HL-60 (cell line): ENCODE results near the gene SPRTN.
"Not testable (repeated sequence)": the region's sequence is repeated elsewhere in the genome, so short reads cannot be mapped to it uniquely, and the experiment has no call there.

Experiments used
- DNase-seq, 2 experiments: peaks; one replicate each; pipeline ENCODE4 v3.0.0-alpha.2; 2010 to 2020; ENCODE audit warnings: low read depth in 1 of 2, low spot score in 1 of 2
- H3K27ac ChIP-seq: fragments of 250-450 bp; sonication (Bioruptor Pico); replicated peaks from 2 replicates; pipeline ENCODE4 v1.5.1; 2020; ENCODE audit warnings: mild to moderate bottlenecking, moderate library complexity
- H3K27me3 ChIP-seq: fragments of 250-450 bp; sonication (Bioruptor Pico); 2 replicates; pipeline ENCODE4 v1.5.1; 2021; ENCODE audit warnings: mild to moderate bottlenecking, moderate library complexity; ENCODE audit not compliant: insufficient read depth, poor library complexity, severe bottlenecking
- H3K4me3 ChIP-seq: replicated peaks from 2 replicates; pipeline ENCODE4 v1.5.1; 2011; ENCODE audit warnings: mild to moderate bottlenecking, control low read depth, low read length; ENCODE audit not compliant: insufficient read depth
- GABPA ChIP-seq: IDR thresholded peaks from 2 replicates; pipeline ENCODE4 v1.6.1; 2012; ENCODE audit warnings: low read depth
- POLR2AphosphoS5 ChIP-seq: IDR thresholded peaks from 2 replicates; pipeline ENCODE4 v1.6.1; 2012; ENCODE audit warnings: low read depth
- SPI1 ChIP-seq: IDR thresholded peaks from 2 replicates; pipeline ENCODE4 v1.6.1; 2012; ENCODE audit warnings: low read depth, mild to moderate bottlenecking, borderline replicate concordance
- TF ChIP-seq, protein P1 (sequence below): IDR thresholded peaks from 2 replicates; pipeline ENCODE4 v1.6.1; 2012; ENCODE audit warnings: low read depth; ENCODE audit not compliant: insufficient replicate concordance
- TF ChIP-seq, protein P2 (sequence below): IDR thresholded peaks from one replicate; pipeline ENCODE4 v1.5.1; 2011; ENCODE audit warnings: low read length, control low read depth, inconsistent platforms; ENCODE audit not compliant: insufficient read depth

SPRTN gene

DNA sequence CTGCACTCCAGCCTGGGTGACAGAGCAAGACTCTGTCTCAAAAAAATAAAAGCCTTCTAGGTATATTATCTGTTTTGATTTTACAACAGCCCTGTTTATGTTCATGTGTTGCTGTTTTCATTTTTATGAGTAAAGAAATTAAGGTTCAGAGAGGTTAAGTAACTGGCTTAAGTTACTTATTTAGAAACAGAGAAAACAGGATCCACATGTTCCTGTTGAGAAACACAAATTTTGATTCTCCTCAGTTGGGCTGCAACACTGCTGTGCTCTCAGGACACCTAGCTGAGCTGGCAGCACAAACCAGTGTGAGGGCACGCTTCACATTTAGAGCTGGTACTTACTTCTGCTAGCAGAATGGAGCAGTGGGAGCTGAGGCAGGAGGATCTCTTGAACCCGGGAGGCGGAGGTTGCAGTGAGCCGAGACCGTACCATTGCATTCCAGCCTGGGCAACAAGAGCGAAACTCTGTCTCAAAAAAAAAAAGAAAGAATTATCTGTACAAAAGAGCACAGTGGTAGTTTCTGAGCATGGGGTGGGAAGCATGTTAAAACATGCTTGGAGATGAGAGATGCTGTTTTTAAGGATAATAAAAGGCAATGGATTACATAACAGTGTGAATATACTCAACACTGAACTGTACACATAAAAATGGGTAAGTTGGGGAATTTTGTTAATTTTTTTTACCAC, 2.4 kb downstream of the SPRTN start:
- DNase-seq, result no peak
- Histone ChIP-seq H3K4me3 (no peak overlapping the region), H3K27ac (no peak overlapping the region), H3K27me3 (no peaks in the 10 kb centered on the region)
- TF ChIP-seq GABPA, result no peak
- no peak for TF ChIP-seq SPI1
- TF ChIP-seq, protein P1, sequence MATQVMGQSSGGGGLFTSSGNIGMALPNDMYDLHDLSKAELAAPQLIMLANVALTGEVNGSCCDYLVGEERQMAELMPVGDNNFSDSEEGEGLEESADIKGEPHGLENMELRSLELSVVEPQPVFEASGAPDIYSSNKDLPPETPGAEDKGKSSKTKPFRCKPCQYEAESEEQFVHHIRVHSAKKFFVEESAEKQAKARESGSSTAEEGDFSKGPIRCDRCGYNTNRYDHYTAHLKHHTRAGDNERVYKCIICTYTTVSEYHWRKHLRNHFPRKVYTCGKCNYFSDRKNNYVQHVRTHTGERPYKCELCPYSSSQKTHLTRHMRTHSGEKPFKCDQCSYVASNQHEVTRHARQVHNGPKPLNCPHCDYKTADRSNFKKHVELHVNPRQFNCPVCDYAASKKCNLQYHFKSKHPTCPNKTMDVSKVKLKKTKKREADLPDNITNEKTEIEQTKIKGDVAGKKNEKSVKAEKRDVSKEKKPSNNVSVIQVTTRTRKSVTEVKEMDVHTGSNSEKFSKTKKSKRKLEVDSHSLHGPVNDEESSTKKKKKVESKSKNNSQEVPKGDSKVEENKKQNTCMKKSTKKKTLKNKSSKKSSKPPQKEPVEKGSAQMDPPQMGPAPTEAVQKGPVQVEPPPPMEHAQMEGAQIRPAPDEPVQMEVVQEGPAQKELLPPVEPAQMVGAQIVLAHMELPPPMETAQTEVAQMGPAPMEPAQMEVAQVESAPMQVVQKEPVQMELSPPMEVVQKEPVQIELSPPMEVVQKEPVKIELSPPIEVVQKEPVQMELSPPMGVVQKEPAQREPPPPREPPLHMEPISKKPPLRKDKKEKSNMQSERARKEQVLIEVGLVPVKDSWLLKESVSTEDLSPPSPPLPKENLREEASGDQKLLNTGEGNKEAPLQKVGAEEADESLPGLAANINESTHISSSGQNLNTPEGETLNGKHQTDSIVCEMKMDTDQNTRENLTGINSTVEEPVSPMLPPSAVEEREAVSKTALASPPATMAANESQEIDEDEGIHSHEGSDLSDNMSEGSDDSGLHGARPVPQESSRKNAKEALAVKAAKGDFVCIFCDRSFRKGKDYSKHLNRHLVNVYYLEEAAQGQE, result no peak
- TF ChIP-seq POLR2AphosphoS5, result no peak
- TF ChIP-seq, protein P2, sequence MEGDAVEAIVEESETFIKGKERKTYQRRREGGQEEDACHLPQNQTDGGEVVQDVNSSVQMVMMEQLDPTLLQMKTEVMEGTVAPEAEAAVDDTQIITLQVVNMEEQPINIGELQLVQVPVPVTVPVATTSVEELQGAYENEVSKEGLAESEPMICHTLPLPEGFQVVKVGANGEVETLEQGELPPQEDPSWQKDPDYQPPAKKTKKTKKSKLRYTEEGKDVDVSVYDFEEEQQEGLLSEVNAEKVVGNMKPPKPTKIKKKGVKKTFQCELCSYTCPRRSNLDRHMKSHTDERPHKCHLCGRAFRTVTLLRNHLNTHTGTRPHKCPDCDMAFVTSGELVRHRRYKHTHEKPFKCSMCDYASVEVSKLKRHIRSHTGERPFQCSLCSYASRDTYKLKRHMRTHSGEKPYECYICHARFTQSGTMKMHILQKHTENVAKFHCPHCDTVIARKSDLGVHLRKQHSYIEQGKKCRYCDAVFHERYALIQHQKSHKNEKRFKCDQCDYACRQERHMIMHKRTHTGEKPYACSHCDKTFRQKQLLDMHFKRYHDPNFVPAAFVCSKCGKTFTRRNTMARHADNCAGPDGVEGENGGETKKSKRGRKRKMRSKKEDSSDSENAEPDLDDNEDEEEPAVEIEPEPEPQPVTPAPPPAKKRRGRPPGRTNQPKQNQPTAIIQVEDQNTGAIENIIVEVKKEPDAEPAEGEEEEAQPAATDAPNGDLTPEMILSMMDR, result no peak

DNA sequence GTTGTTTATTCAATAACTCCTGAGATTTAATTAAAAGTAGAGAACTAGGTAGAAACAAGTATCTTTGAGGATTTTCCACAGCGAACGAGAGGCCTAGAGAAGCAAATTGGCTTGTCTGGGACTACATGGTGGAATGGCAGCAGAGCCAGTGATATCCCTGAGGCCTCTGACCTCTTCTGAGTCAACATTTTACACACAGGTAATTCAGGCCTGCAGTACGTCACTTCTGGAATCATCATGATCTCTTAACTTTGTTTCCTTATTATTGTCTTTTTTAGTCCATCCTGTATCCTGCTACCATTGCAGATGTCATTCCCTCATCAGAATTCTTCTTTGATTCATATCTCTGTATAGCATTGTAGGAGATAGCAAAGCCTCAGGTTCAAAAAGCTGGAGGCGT, 9.9 kb downstream of the SPRTN start:
- DNase-seq, result no peak
- Histone ChIP-seq H3K27ac (no peak overlapping the region), H3K4me3 (no peak overlapping the region), H3K27me3 (no peaks in the 10 kb centered on the region)
- TF ChIP-seq, protein P2, result no peak
- TF ChIP-seq SPI1, result no peak
- TF ChIP-seq, protein P1, result no peak
- TF ChIP-seq POLR2AphosphoS5, result no peak
- TF ChIP-seq GABPA, result no peak

DNA sequence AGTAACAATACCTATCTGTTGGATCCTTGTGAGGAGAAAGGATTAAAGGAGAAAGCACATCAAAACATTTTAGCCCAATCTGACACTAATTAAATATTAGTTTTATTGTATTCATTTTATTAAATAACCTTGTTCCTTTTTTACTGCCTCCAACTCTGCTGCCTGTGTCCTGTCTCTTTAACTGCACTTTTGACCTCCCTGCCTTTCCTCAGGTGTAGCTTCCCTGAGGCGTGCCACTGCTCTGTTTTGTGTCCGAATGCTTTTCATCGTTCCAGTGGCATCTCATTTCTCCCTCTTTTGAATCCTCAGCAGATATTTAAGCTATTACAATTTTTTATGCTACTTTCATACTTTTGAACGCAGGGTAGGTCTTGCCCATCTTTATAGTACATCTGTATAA, 10.3 kb downstream of the SPRTN start:
- Histone ChIP-seq H3K27me3 (no peaks in the 10 kb centered on the region), H3K27ac (no peak overlapping the region), H3K4me3 (no peak overlapping the region)
- no peak for TF ChIP-seq POLR2AphosphoS5
- no peak for TF ChIP-seq GABPA
- TF ChIP-seq SPI1, result no peak
- TF ChIP-seq, protein P2, result no peak
- DNase-seq, result no peak

DNA sequence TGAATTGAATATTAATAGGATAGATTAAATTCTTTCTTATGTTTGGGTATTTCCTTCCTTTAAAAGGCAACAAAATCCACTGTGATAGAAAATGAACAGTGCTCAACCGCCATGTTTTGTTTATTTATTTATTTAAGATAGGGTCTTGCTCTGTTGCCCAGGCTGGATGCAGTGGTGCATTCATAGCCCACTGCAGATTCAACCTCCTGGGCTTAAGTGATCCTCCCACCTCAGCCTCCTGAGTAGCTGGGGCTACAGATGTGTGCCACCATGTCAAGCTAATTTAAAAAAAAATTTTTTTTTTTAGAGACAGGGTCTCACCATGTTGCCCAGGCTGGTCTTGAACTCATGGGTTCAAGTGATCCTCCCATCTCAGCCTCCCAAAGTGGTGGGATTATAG, 10.8 kb downstream of the SPRTN start:
- not testable (repeated sequence) for H3K27me3 ChIP-seq

More for the DNA sequence above, 10.8 kb downstream of the SPRTN start:
- not testable (repeated sequence) for H3K27ac ChIP-seq, DNase-seq, H3K4me3 ChIP-seq
